ENCODE data around the gene SLC46A2. TPM values are rescaled to one million over a fixed set of nuclear protein-coding genes. Genes with fewer than 3 reads are reported as not detected.
A peak's percentile ranks its signal among the peaks of the same experiment; 100 is the strongest.

The SLC46A2 gene, protein sequence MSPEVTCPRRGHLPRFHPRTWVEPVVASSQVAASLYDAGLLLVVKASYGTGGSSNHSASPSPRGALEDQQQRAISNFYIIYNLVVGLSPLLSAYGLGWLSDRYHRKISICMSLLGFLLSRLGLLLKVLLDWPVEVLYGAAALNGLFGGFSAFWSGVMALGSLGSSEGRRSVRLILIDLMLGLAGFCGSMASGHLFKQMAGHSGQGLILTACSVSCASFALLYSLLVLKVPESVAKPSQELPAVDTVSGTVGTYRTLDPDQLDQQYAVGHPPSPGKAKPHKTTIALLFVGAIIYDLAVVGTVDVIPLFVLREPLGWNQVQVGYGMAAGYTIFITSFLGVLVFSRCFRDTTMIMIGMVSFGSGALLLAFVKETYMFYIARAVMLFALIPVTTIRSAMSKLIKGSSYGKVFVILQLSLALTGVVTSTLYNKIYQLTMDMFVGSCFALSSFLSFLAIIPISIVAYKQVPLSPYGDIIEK
- total RNA-seq, result not detected in 3 replicates

DNA sequence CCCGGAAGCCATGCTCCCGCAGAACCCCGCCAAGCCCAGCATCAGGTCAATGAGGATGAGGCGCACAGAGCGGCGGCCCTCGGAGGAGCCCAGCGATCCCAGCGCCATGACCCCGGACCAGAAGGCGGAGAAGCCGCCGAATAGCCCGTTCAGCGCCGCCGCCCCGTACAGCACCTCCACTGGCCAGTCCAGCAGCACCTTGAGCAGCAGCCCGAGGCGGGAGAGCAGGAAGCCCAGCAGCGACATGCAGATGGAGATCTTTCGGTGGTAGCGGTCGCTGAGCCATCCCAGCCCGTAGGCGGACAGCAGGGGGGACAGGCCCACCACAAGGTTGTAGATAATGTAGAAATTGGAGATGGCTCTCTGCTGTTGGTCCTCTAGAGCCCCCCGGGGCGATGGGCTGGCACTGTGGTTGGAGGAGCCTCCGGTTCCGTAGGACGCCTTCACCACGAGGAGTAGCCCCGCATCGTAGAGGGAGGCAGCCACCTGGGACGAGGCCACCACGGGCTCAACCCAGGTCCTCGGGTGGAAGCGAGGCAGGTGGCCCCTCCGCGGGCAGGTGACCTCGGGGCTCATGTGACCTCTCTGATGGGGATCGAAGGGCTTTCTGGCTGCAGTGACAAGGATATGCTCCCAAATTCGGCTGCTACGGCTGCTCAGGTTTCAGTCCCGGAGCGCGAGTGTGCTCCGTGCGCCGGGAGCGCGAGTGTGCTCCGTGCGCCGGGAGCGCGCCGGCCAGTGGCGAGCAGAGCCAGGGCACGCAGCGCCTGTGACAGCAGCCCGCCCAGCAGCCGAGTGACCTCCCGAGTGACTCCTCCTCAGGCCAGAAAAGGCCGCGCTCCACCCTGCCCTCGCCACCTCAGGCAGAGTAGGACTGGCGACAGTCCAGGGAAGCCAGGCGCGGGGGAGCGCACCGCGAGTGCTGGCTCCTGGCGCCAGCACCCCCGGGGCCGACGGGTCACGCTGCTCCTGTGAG, at the start of gene SLC46A2:
Gene SLC46A2, minus strand, starts transcription at position 771 of the 976 bp plus-strand sequence. Its CDS starts 195 bp downstream, at position 576.
- no peak within 1 kb of the TSS for H3K27ac Mint-ChIP-seq
- DNase-seq (ENCODE audit: low spot score in 2 of 2, unreplicated experiment in 2 of 2), result no peak
- H3K9me3 Mint-ChIP-seq, result no peaks in the 10 kb centered on the region
- peaks cover 52% of the 10 kb centered on the region for H3K27me3 Mint-ChIP-seq (ENCODE audit: low read depth)
- H3K4me3 Mint-ChIP-seq, result peak within 1 kb of the TSS; percentile 62
- TF ChIP-seq, protein P1, sequence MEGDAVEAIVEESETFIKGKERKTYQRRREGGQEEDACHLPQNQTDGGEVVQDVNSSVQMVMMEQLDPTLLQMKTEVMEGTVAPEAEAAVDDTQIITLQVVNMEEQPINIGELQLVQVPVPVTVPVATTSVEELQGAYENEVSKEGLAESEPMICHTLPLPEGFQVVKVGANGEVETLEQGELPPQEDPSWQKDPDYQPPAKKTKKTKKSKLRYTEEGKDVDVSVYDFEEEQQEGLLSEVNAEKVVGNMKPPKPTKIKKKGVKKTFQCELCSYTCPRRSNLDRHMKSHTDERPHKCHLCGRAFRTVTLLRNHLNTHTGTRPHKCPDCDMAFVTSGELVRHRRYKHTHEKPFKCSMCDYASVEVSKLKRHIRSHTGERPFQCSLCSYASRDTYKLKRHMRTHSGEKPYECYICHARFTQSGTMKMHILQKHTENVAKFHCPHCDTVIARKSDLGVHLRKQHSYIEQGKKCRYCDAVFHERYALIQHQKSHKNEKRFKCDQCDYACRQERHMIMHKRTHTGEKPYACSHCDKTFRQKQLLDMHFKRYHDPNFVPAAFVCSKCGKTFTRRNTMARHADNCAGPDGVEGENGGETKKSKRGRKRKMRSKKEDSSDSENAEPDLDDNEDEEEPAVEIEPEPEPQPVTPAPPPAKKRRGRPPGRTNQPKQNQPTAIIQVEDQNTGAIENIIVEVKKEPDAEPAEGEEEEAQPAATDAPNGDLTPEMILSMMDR (IDR thresholded peaks at IDR 0.05; ENCODE audit: unreplicated experiment), result no peak
- no peaks in the 10 kb centered on the region for H3K36me3 Mint-ChIP-seq
- H3K4me1 Mint-ChIP-seq, result peaks cover 10% of the 10 kb centered on the region

DNA sequence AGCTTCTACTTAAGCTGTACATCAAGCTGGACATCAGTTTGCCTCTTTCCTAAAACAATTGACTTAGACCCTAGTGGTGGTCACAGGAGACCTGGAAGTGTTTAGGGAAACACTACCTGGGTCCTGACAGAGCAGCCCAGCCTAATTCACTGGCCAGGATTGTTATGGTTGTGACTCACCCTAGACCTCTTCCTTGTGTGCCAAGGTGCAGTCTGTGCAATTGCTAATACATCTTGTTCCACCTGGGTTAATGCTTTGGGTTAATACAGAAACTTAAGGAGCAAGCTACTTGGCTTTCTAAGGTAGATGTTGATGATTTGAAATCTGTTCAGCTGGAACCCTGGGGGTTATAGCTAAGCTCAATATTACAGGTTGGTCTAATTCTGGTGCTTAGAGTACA, 48.7 kb upstream of the SLC46A2 start:
- DNase-seq (ENCODE audit: low spot score in 2 of 2, unreplicated experiment in 2 of 2), result no peak
- Mint-ChIP-seq H3K4me1 (no peaks in the 10 kb centered on the region), H3K27me3 (ENCODE audit: low read depth) (peaks cover 79% of the 10 kb centered on the region), H3K27ac (no peak overlapping the region), H3K36me3 (no peaks in the 10 kb centered on the region), H3K4me3 (no peak overlapping the region), H3K9me3 (no peaks in the 10 kb centered on the region)
- TF ChIP-seq, protein P1 (IDR thresholded peaks at IDR 0.05; ENCODE audit: unreplicated experiment), result no peak

DNA sequence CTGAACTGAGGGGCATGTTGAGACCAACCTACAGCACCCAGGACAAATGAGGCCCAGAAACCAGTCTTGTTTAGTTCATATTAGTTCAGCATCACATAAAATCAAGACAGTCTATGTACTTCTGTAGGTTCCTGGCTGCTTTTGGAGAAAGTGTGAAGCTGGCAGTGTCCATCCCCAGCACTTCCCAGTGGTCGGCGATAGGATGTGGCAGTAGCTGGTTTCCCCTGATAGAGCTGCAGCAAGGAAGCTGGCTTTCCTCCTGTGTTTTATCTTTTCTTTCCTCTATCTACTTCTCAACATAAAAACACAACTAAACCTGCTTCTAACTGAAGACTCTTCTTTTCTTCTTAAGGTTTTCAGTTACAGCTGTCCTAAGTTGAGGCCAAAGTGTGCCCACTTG, 43.0 kb upstream of the SLC46A2 start:
- DNase-seq (ENCODE audit: low spot score in 2 of 2, unreplicated experiment in 2 of 2), result no peak
- H3K36me3 Mint-ChIP-seq, result no peaks in the 10 kb centered on the region
- no peaks in the 10 kb centered on the region for H3K4me1 Mint-ChIP-seq
- TF ChIP-seq, protein P1 (IDR thresholded peaks at IDR 0.05; ENCODE audit: unreplicated experiment), result no peak
- no peak overlapping the region for H3K4me3 Mint-ChIP-seq
- H3K9me3 Mint-ChIP-seq, result no peaks in the 10 kb centered on the region
- peaks cover 79% of the 10 kb centered on the region for H3K27me3 Mint-ChIP-seq (ENCODE audit: low read depth)
- H3K27ac Mint-ChIP-seq, result no peak overlapping the region

DNA sequence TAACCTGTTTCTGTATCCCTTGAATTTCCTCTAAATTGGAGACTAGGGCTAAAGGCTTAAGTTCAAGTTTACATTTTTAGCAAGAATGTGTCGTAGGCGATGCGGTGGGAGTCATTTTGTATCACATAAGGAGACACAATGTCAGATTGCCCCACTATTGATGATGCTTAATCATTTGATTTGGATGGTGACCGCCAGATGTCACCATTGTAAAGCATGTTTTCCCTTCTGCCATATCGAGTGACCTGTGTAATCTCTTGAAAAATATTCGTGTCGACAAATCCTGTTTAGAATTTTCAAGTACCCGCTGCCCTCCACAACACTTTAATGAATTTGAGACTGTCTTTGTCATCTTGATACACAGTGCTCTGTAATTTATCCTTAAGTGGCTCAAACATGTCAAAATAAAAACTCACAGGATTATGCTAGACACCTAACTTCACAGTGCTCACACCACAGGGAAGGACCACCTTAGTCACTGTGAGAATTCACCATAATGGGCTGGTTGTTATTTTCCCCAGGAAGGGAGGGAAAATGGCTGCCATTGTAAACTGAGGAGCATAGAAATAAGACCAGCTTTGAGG, 34.5 kb upstream of the SLC46A2 start:
- DNase-seq (ENCODE audit: low spot score in 2 of 2, unreplicated experiment in 2 of 2), result no peak
- H3K27ac Mint-ChIP-seq, result no peak overlapping the region
- H3K4me1 Mint-ChIP-seq, result no peaks in the 10 kb centered on the region
- peaks cover 83% of the 10 kb centered on the region for H3K27me3 Mint-ChIP-seq (ENCODE audit: low read depth)
- no peak overlapping the region for H3K4me3 Mint-ChIP-seq
- H3K9me3 Mint-ChIP-seq, result no peaks in the 10 kb centered on the region
- TF ChIP-seq, protein P1 (IDR thresholded peaks at IDR 0.05; ENCODE audit: unreplicated experiment), result no peak
- H3K36me3 Mint-ChIP-seq, result no peaks in the 10 kb centered on the region

DNA sequence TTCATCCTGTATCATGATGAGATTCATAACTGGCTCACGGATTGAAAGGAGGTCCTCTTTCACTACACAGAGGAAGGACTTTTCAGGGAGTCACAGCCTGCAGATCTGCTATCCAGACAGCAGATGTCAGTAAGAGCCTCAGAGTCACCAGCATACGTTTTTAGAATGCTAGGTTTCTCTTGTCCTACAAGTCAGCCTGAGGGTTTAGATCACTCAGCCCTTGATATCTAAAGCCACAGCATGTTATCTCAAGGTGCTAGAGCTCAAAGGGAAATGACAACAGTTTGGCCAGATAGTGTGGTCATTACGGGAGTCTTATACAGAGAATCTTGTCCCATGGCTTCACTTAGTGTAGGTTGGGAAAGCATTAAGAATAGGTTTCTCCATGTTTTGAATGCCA, 30.9 kb upstream of the SLC46A2 start:
- no peaks in the 10 kb centered on the region for H3K36me3 Mint-ChIP-seq
- no peak overlapping the region for H3K27ac Mint-ChIP-seq
- H3K27me3 Mint-ChIP-seq (ENCODE audit: low read depth), result peaks cover 82% of the 10 kb centered on the region
- no peak for DNase-seq (ENCODE audit: low spot score in 2 of 2, unreplicated experiment in 2 of 2)
- no peak overlapping the region for H3K4me3 Mint-ChIP-seq
- TF ChIP-seq, protein P1 (IDR thresholded peaks at IDR 0.05; ENCODE audit: unreplicated experiment), result no peak
- no peaks in the 10 kb centered on the region for H3K4me1 Mint-ChIP-seq
- H3K9me3 Mint-ChIP-seq, result no peaks in the 10 kb centered on the region
